ENCODE measurements around the gene DNASE1.

DNASE1 gene

DNA sequence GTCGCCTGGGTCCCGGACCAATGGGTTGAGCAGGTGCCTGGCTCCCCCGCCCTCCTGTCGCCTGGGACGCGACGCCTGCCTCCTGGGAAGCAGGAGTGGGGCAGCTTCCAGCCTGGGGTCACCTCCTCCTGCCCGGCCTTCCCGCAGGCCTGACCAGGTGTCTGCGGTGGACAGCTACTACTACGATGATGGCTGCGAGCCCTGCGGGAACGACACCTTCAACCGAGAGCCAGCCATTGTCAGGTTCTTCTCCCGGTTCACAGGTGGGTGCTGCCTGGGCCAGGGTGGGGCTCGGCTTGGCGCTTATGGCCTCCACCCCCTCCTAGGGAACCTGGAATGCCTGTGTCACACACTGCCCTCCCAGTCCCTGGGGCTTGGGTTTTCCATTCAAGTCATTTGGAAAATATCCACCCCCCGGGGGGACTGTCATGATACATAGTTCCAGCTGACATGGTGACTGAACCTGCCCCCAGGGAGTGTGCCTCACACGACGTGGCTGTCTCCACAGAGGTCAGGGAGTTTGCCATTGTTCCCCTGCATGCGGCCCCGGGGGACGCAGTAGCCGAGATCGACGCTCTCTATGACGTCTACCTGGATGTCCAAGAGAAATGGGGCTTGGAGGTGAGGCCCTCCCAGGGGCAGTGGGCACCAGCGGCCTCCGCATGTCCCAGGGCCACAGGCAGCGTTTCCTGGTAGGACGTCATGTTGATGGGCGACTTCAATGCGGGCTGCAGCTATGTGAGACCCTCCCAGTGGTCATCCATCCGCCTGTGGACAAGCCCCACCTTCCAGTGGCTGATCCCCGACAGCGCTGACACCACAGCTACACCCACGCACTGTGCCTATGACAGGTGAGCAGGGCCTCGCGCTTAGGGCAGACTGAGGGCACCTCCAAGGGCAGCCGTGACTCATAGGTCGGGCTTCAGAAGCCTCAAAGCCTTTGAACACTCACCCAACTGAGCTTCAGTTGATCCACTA is 2.3 kb downstream of the DNASE1 start:
- in situ Hi-C loops (cut with MboI; ENCODE audit: low sequenced_read_pairs, unreplicated experiment) = loop anchor here (10.0 to 25.0 kb wide), 2 partner anchors 62 to 119 kb away; no protein-coding TSS in a partner anchor
- DNase-seq (ENCODE audit: low spot score) = no peak
- TF ChIP-seq, protein P1, sequence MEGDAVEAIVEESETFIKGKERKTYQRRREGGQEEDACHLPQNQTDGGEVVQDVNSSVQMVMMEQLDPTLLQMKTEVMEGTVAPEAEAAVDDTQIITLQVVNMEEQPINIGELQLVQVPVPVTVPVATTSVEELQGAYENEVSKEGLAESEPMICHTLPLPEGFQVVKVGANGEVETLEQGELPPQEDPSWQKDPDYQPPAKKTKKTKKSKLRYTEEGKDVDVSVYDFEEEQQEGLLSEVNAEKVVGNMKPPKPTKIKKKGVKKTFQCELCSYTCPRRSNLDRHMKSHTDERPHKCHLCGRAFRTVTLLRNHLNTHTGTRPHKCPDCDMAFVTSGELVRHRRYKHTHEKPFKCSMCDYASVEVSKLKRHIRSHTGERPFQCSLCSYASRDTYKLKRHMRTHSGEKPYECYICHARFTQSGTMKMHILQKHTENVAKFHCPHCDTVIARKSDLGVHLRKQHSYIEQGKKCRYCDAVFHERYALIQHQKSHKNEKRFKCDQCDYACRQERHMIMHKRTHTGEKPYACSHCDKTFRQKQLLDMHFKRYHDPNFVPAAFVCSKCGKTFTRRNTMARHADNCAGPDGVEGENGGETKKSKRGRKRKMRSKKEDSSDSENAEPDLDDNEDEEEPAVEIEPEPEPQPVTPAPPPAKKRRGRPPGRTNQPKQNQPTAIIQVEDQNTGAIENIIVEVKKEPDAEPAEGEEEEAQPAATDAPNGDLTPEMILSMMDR (IDR thresholded peaks at IDR 0.05; ENCODE audit: borderline replicate concordance, control extremely low read depth, extremely low read depth, insufficient read depth, missing control alignments) = no peak

DNA sequence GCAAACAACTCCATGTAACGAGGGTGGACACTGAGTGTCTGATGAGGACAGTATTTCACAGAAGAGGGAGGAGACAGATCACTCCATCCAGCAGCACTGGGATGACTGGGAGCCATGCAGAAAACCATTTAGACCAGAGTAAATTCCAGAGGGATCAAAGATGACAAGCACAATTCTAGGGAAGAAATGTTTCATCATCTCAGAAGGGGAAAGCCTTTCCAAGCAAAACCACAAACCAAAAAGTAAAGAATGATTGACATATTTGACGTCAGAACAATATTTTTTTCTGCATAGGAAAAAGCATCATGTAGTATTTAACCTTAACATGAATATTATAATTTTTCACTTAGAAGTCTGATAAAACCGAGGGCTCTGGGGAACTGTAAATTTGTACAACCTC is 4.8 kb downstream of the DNASE1 start:
- TF ChIP-seq, protein P1 (IDR thresholded peaks at IDR 0.05; ENCODE audit: borderline replicate concordance, control extremely low read depth, extremely low read depth, insufficient read depth, missing control alignments) = no peak
- in situ Hi-C loops (cut with MboI; ENCODE audit: low sequenced_read_pairs, unreplicated experiment) = loop anchor here (10.0 to 25.0 kb wide), 2 partner anchors 64 to 122 kb away; no protein-coding TSS in a partner anchor
- no peak for DNase-seq (ENCODE audit: low spot score)

DNA sequence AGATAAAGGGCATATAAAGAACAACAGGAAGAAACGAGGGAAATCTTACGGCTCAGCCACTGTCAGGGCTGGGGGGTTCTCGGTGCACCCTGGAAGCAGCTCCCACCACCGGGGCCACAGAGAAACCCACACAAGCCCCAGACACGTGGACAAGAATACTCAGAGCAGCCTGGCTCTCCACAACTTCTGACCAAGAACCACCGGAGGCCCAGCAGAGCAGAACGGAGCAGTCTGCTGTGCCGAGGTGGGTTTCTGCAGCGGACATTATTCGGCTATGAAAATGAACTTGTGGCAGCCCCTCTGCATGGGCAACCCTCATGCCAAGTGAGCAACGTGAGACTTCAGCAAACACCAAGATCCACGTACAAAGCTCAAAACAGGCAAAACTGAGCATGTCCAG is 6.8 kb downstream of the DNASE1 start:
- TF ChIP-seq, protein P1 (IDR thresholded peaks at IDR 0.05; ENCODE audit: borderline replicate concordance, control extremely low read depth, extremely low read depth, insufficient read depth, missing control alignments) = no peak
- in situ Hi-C loops (cut with MboI; ENCODE audit: low sequenced_read_pairs, unreplicated experiment) = loop anchor here (25.0 kb wide), 1 partner anchor 124 kb away; no protein-coding TSS in a partner anchor
- DNase-seq (ENCODE audit: low spot score) = no peak

DNA sequence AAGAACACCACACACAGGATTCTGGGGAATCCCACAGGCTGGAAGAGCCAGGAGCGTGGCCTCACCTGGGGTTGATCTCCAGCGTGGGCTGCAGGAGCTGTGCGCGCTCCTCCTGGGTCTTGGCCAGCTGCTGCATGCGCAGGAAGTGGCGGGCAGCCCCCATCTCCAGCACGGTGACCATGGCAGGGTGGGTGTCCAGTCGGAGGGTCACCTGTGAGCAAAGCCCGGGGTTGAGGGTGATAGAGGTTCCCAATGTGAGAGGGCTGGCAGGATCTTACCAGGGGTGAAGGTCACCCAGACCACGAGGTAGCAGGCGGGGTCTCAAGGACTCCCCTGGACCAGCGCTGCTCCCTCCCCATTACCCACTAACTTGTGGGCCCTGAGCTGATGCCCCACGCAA is 7.4 kb downstream of the DNASE1 start:
- DNase-seq (ENCODE audit: low spot score) = no peak
- TF ChIP-seq, protein P1 (IDR thresholded peaks at IDR 0.05; ENCODE audit: borderline replicate concordance, control extremely low read depth, extremely low read depth, insufficient read depth, missing control alignments) = no peak
- in situ Hi-C loops (cut with MboI; ENCODE audit: low sequenced_read_pairs, unreplicated experiment) = loop anchor here (25.0 kb wide), 1 partner anchor 125 kb away; no protein-coding TSS in a partner anchor

DNA sequence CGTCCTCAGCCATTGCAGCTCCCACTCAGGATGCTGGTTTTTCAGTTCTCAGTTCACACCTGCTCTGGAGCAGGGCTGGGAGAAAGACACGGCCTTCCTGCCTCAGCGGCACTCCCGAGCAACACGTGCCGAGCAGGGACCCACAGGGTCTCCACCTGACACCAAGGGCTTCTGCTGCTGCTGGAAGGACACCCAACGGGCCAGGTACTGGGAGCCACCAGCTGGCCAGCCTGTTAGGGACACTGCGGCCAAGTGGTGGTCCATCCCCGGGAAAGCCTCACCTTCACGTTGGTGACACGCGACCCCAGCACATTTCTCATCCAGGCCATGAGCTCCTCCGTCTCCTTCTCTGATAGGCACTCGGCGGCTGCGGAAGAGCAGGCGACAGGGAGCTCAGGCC is 8.1 kb downstream of the DNASE1 start:
- in situ Hi-C loops (cut with MboI; ENCODE audit: low sequenced_read_pairs, unreplicated experiment) = loop anchor here (25.0 kb wide), 1 partner anchor 125 kb away; no protein-coding TSS in a partner anchor
- TF ChIP-seq, protein P1 (IDR thresholded peaks at IDR 0.05; ENCODE audit: borderline replicate concordance, control extremely low read depth, extremely low read depth, insufficient read depth, missing control alignments) = no peak
- DNase-seq (ENCODE audit: low spot score) = no peak

DNA sequence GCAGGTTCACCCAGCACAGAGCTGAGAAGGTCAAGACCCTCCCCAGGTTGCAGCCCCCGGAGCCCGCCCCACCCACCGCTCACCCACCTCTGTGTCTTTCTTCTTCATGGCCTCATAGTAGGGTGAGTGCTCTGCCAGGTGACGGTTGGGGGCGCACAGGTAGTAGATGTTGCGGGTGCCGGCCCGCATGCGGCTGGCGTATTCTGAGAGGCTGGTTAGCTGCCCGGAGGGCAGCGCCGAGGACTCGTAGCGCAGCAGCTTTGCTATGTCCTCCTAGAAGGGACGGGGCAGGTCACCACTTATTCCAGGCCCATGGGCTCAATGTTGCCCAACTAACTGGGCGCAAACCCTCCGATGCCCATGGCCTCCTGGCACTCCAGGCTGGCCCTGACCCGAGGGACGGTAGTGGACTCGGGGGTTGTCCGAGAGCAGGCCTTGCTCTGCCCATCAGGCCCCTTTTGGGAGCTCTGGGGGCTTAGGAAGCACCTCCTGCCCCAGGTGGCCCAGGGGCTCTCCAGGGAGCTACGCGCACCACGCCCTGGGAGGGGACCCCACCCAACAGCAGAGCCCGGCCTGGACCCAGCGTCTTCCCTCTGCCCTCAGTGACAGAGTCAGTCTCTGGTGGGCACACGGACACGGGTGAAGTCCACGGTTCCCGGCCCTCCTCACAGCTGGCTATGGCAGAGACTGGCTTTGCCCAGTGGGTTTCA is 9.9 kb downstream of the DNASE1 start:
- TF ChIP-seq, protein P1 (IDR thresholded peaks at IDR 0.05; ENCODE audit: borderline replicate concordance, control extremely low read depth, extremely low read depth, insufficient read depth, missing control alignments) = no peak
- in situ Hi-C loops (cut with MboI; ENCODE audit: low sequenced_read_pairs, unreplicated experiment) = loop anchor here (25.0 kb wide), 1 partner anchor 127 kb away; no protein-coding TSS in a partner anchor
- DNase-seq (ENCODE audit: low spot score) = no peak
